Vagina (tissue), 2 donors: Measurements from ENCODE around the gene LRRC74B. TPM values are rescaled to one million over a fixed set of nuclear protein-coding genes. Genes with fewer than 3 reads are reported as not detected.

Source experiments
- microRNA counts, 2 donors: library from miRNA; unstranded; fragments of <30 nt; microRNA quantifications; one replicate each; lab custom pipeline; 2016 to 2017
- microRNA-seq: library from miRNA; unstranded; fragments of <30 nt; microRNA quantifications from one replicate; pipeline ENCODE4, GENCODE V29; 2017; ENCODE audit warnings: borderline number of aligned reads, borderline replicate concordance
- small RNA-seq: library from RNA; depleted of rRNA; stranded (forward); fragments of <200 nt; gene quantifications from one replicate; pipeline ENCODE3, GENCODE V24; 2016
- total RNA-seq: library from RNA; depleted of rRNA; stranded (reverse); fragments of >200 nt; gene quantifications from one replicate; pipeline ENCODE4 v1.2.3, GENCODE V29; 2016

Gene LRRC74B
- total RNA-seq, 1 donor from 2014 or later = not detected

MicroRNA genes within 50 kb of the gene (microRNA counts, 767-probe panel; counts per million panel counts)
- 238 to 261 counts per million in 2 donors for microRNA hsa-miR-649 (lab: Ali Mortazavi, UCI)

Small RNA genes within 50 kb of the gene (microRNA-seq; reads per million reads assigned to microRNA genes)
- gene MIR649 = not detected

Small RNA genes within 50 kb of the gene (small RNA-seq; reads per million reads assigned to genes)
- not detected for gene MIR649

Other genes starting within 250 kb of the LRRC74B start
- 135 TPM for gene PI4KA, start 187.1 kb upstream of the LRRC74B start, total RNA-seq
- gene SNAP29, start 186.9 kb upstream of the LRRC74B start, total RNA-seq = 18.9 TPM
- gene CRKL, start 128.5 kb upstream of the LRRC74B start, total RNA-seq = 37.6 TPM
- gene AIFM3, start 78.7 kb upstream of the LRRC74B start, total RNA-seq = not detected
- gene LZTR1, start 63.6 kb upstream of the LRRC74B start, total RNA-seq = 61.9 TPM
- gene THAP7, start 43.8 kb upstream of the LRRC74B start, total RNA-seq = 34.9 TPM
- gene P2RX6, start 30.8 kb upstream of the LRRC74B start, total RNA-seq = 1.7 TPM
- gene SLC7A4, start 13.4 kb upstream of the LRRC74B start, total RNA-seq = 0.98 TPM